H9 (cell line): ENCODE data around the gene KCTD2. TPM values are rescaled to one million over a fixed set of nuclear protein-coding genes. Genes with fewer than 3 reads are reported as not detected.
"Not testable (repeated sequence)": the region's sequence is repeated elsewhere in the genome, so short reads cannot be mapped to it uniquely, and the experiment has no call there.

ENCODE experiments used
- DNase-seq: peaks from one replicate; pipeline ENCODE4 v3.0.0-alpha.2; 2017
- H2AFZ ChIP-seq: one replicate; pipeline ENCODE4 v1.6.1; 2013; ENCODE audit warnings: mild to moderate bottlenecking, low read length, control low read depth, moderate library complexity
- H2AK5ac ChIP-seq: 2 replicates; pipeline ENCODE4 v1.6.1; 2013; ENCODE audit warnings: low read length, control low read depth, mixed read lengths; ENCODE audit not compliant: insufficient read length
- H2BK120ac ChIP-seq: one replicate; pipeline ENCODE4 v1.6.1; 2013; ENCODE audit warnings: low read depth, mild to moderate bottlenecking, low read length, control low read depth, inconsistent platforms; ENCODE audit not compliant: poor library complexity, severe bottlenecking
- H2BK12ac ChIP-seq: 2 replicates; pipeline ENCODE4 v1.6.1; 2013; ENCODE audit warnings: low read length, control low read depth, mixed read lengths, low read depth; ENCODE audit not compliant: insufficient read length
- H2BK15ac ChIP-seq: 2 replicates; pipeline ENCODE4 v1.6.1; 2013; ENCODE audit warnings: low read depth, low read length, control low read depth
- H2BK20ac ChIP-seq: one replicate; pipeline ENCODE4 v1.6.1; 2013; ENCODE audit warnings: low read depth, mild to moderate bottlenecking, low read length, control low read depth, inconsistent platforms; ENCODE audit not compliant: poor library complexity, severe bottlenecking
- H2BK5ac ChIP-seq: 2 replicates; pipeline ENCODE4 v1.6.1; 2013; ENCODE audit warnings: low read length, control low read depth, mixed read lengths; ENCODE audit not compliant: insufficient read length
- H3K14ac ChIP-seq: 2 replicates; pipeline ENCODE4 v1.6.1; 2013; ENCODE audit warnings: low read length, control low read depth; ENCODE audit not compliant: insufficient read depth
- H3K18ac ChIP-seq: 2 replicates; pipeline ENCODE4 v1.6.1; 2013; ENCODE audit warnings: low read depth, mild to moderate bottlenecking, mixed read lengths, low read length, control low read depth; ENCODE audit not compliant: insufficient read length
- H3K23ac ChIP-seq: 2 replicates; pipeline ENCODE4 v1.6.1; 2013; ENCODE audit warnings: low read length, control low read depth, mixed read lengths, low read depth; ENCODE audit not compliant: insufficient read length
- H3K23me2 ChIP-seq: 2 replicates; pipeline ENCODE4 v1.6.1; 2013; ENCODE audit warnings: low read depth, mild to moderate bottlenecking, mixed read lengths, low read length, control low read depth; ENCODE audit not compliant: insufficient read length, poor library complexity, severe bottlenecking
- H3K27ac ChIP-seq: 2 replicates; pipeline ENCODE4 v1.5.1; 2013; ENCODE audit warnings: low read length, control low read depth, mixed read lengths, low read depth; ENCODE audit not compliant: insufficient read length
- H3K27me3 ChIP-seq: 2 replicates; pipeline ENCODE4 v1.6.1; 2013; ENCODE audit warnings: low read length, control low read depth, inconsistent platforms; ENCODE audit not compliant: insufficient read depth
- H3K4ac ChIP-seq: 2 replicates; pipeline ENCODE4 v1.6.1; 2013; ENCODE audit warnings: low read depth, mild to moderate bottlenecking, control low read depth, inconsistent platforms, low read length, moderate library complexity
- H3K4me1 ChIP-seq: 2 replicates; pipeline ENCODE4 v1.6.1; 2013; ENCODE audit warnings: low read length, control low read depth, inconsistent platforms; ENCODE audit not compliant: insufficient read depth
- H3K4me2 ChIP-seq: 2 replicates; pipeline ENCODE4 v1.6.1; 2013; ENCODE audit warnings: low read length, control low read depth, mixed read lengths; ENCODE audit not compliant: insufficient read length, insufficient read depth
- H3K56ac ChIP-seq: 2 replicates; pipeline ENCODE4 v1.6.1; 2013; ENCODE audit warnings: low read depth, mild to moderate bottlenecking, mixed read lengths, low read length, control low read depth; ENCODE audit not compliant: insufficient read length
- H3K79me1 ChIP-seq: 2 replicates; pipeline ENCODE4 v1.6.1; 2013; ENCODE audit warnings: low read depth, mild to moderate bottlenecking, moderate library complexity, low read length, control low read depth, inconsistent platforms; ENCODE audit not compliant: insufficient read depth, poor library complexity, severe bottlenecking
- H3K79me2 ChIP-seq: 2 replicates; pipeline ENCODE4 v1.6.1; 2013; ENCODE audit warnings: low read length, control low read depth, inconsistent platforms; ENCODE audit not compliant: insufficient read depth
- H3K9ac ChIP-seq: 2 replicates; pipeline ENCODE4 v1.6.1; 2013; ENCODE audit warnings: low read length, control low read depth, mixed read lengths; ENCODE audit not compliant: insufficient read length; ENCODE audit errors: extremely low read depth
- H3K9me3 ChIP-seq: one replicate; pipeline ENCODE4 v1.6.1; 2013; ENCODE audit warnings: low read depth, low read length, inconsistent platforms; ENCODE audit not compliant: control insufficient read depth
- H3T11ph ChIP-seq: one replicate; pipeline ENCODE4 v1.6.1; 2013; ENCODE audit warnings: mild to moderate bottlenecking, low read length, control low read depth, inconsistent platforms
- H4K20me1 ChIP-seq: one replicate; pipeline ENCODE4 v1.6.1; 2013; ENCODE audit not compliant: control insufficient read depth, insufficient read length, insufficient read depth
- H4K5ac ChIP-seq: 2 replicates; pipeline ENCODE4 v1.6.1; 2013; ENCODE audit warnings: low read depth, mild to moderate bottlenecking, mixed read lengths, low read length, control low read depth; ENCODE audit not compliant: insufficient read length
- H4K8ac ChIP-seq: replicated peaks from 2 replicates; pipeline ENCODE4 v1.6.1; 2013; ENCODE audit warnings: low read length, control low read depth, mixed read lengths, low read depth; ENCODE audit not compliant: insufficient read length
- H4K91ac ChIP-seq: 2 replicates; pipeline ENCODE4 v1.6.1; 2013; ENCODE audit warnings: low read depth, mild to moderate bottlenecking, moderate library complexity, mixed read lengths, low read length, control low read depth; ENCODE audit not compliant: insufficient read length
- H3K27ac Mint-ChIP-seq, 3 experiments: 2 replicates in 2 of 3; 3 replicates in 1 of 3; pipeline ENCODE4 v1.8.0; 2020 to 2021; ENCODE audit warnings: mixed read lengths in 3 of 3, mild to moderate bottlenecking in 1 of 3, moderate library complexity in 1 of 3
- H3K27me3 Mint-ChIP-seq: 2 replicates; pipeline ENCODE4 v1.8.0; 2021; ENCODE audit warnings: low read depth, mild to moderate bottlenecking, moderate library complexity, mixed read lengths
- H3K36me3 Mint-ChIP-seq, 3 experiments: 2 replicates in 2 of 3; 3 replicates in 1 of 3; pipeline ENCODE4 v1.8.0; 2020 to 2021; ENCODE audit warnings: low read depth in 3 of 3, mixed read lengths in 3 of 3; ENCODE audit not compliant: insufficient read depth in 1 of 3
- H3K4me1 Mint-ChIP-seq, 2 experiments: 2 replicates each; pipeline ENCODE4 v1.8.0; 2020; ENCODE audit warnings: mixed read lengths in 2 of 2
- H3K4me3 Mint-ChIP-seq, 2 experiments: 2 replicates in 1 of 2; 3 replicates in 1 of 2; pipeline ENCODE4 v1.8.0; 2020 to 2021; ENCODE audit warnings: mild to moderate bottlenecking in 2 of 2, mixed read lengths in 2 of 2, moderate library complexity in 1 of 2
- H3K9me3 Mint-ChIP-seq, 2 experiments: 2 replicates in 1 of 2; 3 replicates in 1 of 2; pipeline ENCODE4 v1.8.0; 2020; ENCODE audit warnings: mild to moderate bottlenecking in 2 of 2, mixed read lengths in 2 of 2, moderate library complexity in 1 of 2
- CTCF ChIP-seq: fragments of 200-600 bp; sonication (generic); conservative IDR thresholded peaks from 3 replicates; pipeline ENCODE4 v1.8.0; 2021; ENCODE audit warnings: antibody characterized with exemption, mild to moderate bottlenecking
- WGBS: extraction: QIAGEN DNeasy Blood & Tissue Kit; methylation state at CpG from one replicate; pipeline ENCODE4 v1.1.7; 2013; ENCODE audit warnings: missing lambda C conversion rate, low lambda C conversion rate, mixed read lengths; ENCODE audit not compliant: insufficient read length; ENCODE audit errors: extremely low coverage; 5-methylcytosine and 5-hydroxymethylcytosine counted together
- total RNA-seq: library from RNA; stranded (reverse); gene quantifications from 2 replicates; pipeline ENCODE4 v1.2.1, GENCODE V29; 2021

KCTD2 gene
- total RNA-seq, 1 experiment from 2014 or later, result 40.1 TPM

- H2BK15ac ChIP-seq, result no peak overlapping the region; the same call in 1 of the 2 replicates
- H2AFZ ChIP-seq, result no peak overlapping the region
- H3K4ac ChIP-seq, result no peak overlapping the region
- H4K8ac ChIP-seq, result no peak overlapping the region
- no peak overlapping the region for H3K14ac ChIP-seq
- H3K9me3 ChIP-seq, result no peaks in the 10 kb centered on the region
- whole genome bisulfite sequencing, result no CpG with 5 or more reads among the region's 12 CpGs
- H3K4me1 ChIP-seq, result peaks cover 7% of the 10 kb centered on the region; the same call in 1 of the 2 replicates
- no peak overlapping the region for H4K5ac ChIP-seq
- no peak overlapping the region for H2BK120ac ChIP-seq
- H3K4me3 Mint-ChIP-seq, result peak overlapping the region in 1 of 2 experiments; percentile 31; a peak in 1 of 5 replicates
- no peaks in the 10 kb centered on the region for H3K27me3 Mint-ChIP-seq
- H3K79me1 ChIP-seq, result no peaks in the 10 kb centered on the region
- H3K27ac Mint-ChIP-seq, result peak overlapping the region; percentile 57 to 78 (median 67); a peak in 5 of 7 replicates
- H3K36me3 Mint-ChIP-seq, result peaks cover 31 to 46% (median 43%) of the 10 kb centered on the region in 3 experiments; a peak in 6 of 7 replicates
- no peak overlapping the region for H2AK5ac ChIP-seq
- H3K9me3 Mint-ChIP-seq, result peaks cover 0 to 2% of the 10 kb centered on the region in 2 experiments; a peak in 1 of 5 replicates
- H3K27ac ChIP-seq, result peak overlapping the region; percentile 51
- TF ChIP-seq CTCF, result no peak
- H2BK12ac ChIP-seq, result no peak overlapping the region
- no peak for DNase-seq
- H4K20me1 ChIP-seq, result no peaks in the 10 kb centered on the region
- H3K4me2 ChIP-seq, result no peak overlapping the region
- H2BK5ac ChIP-seq, result no peak overlapping the region
- no peak overlapping the region for H3K18ac ChIP-seq
- no peaks in the 10 kb centered on the region for H3K79me2 ChIP-seq
- H3K4me1 Mint-ChIP-seq, result peaks cover 34 to 42% of the 10 kb centered on the region in 2 experiments
- no peak overlapping the region for H3T11ph ChIP-seq
- no peak overlapping the region for H3K9ac ChIP-seq
- no peak overlapping the region for H4K91ac ChIP-seq
- no peak overlapping the region for H3K56ac ChIP-seq
- H3K27me3 ChIP-seq, result no peaks in the 10 kb centered on the region
- no peak overlapping the region for H3K23ac ChIP-seq
- H2BK20ac ChIP-seq, result no peak overlapping the region
- H3K23me2 ChIP-seq, result no peaks in the 10 kb centered on the region
Observed at GRCh38 chr17:75041656-75042280, 5.3 kb upstream of the KCTD2 start.

- not testable (repeated sequence) for H3K4me3 Mint-ChIP-seq, H3K9me3 ChIP-seq, H3K56ac ChIP-seq, DNase-seq, H2BK120ac ChIP-seq, H3K4me2 ChIP-seq, H3K4ac ChIP-seq, H3K27ac ChIP-seq, H2AFZ ChIP-seq, H4K20me1 ChIP-seq, H2BK12ac ChIP-seq, H3K14ac ChIP-seq, H3K27me3 ChIP-seq, H3K79me1 ChIP-seq, H3K27me3 Mint-ChIP-seq, H3T11ph ChIP-seq, H2BK20ac ChIP-seq, H3K4me1 ChIP-seq, H3K79me2 ChIP-seq, H2BK5ac ChIP-seq, H3K23me2 ChIP-seq, H3K18ac ChIP-seq, H4K5ac ChIP-seq, H2AK5ac ChIP-seq, H3K23ac ChIP-seq, H3K9me3 Mint-ChIP-seq, H3K9ac ChIP-seq, H4K91ac ChIP-seq, H4K8ac ChIP-seq, H2BK15ac ChIP-seq
- Mint-ChIP-seq H3K27ac (peak overlapping the region in 1 of 3 experiments; percentile 67; a peak in 1 of 7 replicates), H3K36me3 (peaks cover 27 to 42% (median 36%) of the 10 kb centered on the region in 3 experiments; a peak in 6 of 7 replicates), H3K4me1 (peaks cover 42 to 51% of the 10 kb centered on the region in 2 experiments)
- WGBS, result no CpG with 5 or more reads among the region's 5 CpGs
Observed at GRCh38 chr17:75043789-75044188, 3.2 kb upstream of the KCTD2 start.
